Umbilical cord (tissue), 2 donors: Measurements from ENCODE around the gene LYRM9. TPM values are rescaled to one million over a fixed set of nuclear protein-coding genes. Genes with fewer than 3 reads are reported as not detected.
"Not testable (repeated sequence)": the region's sequence is repeated elsewhere in the genome, so short reads cannot be mapped to it uniquely, and the experiment has no call there.

ENCODE experiments used
- DNase-seq: peaks from one replicate; pipeline ENCODE4 v3.0.0-alpha.2; 2015; ENCODE audit warnings: low spot score
- total RNA-seq: library from RNA; depleted of rRNA; stranded (reverse); fragments of >200 nt; gene quantifications from one replicate; pipeline ENCODE4 v1.2.3, GENCODE V29; 2014; ENCODE audit warnings: low replicate concordance; ENCODE audit not compliant: insufficient read depth

LYRM9 gene
- total RNA-seq, 1 donor from 2014 or later = 24.8 TPM

DNA sequence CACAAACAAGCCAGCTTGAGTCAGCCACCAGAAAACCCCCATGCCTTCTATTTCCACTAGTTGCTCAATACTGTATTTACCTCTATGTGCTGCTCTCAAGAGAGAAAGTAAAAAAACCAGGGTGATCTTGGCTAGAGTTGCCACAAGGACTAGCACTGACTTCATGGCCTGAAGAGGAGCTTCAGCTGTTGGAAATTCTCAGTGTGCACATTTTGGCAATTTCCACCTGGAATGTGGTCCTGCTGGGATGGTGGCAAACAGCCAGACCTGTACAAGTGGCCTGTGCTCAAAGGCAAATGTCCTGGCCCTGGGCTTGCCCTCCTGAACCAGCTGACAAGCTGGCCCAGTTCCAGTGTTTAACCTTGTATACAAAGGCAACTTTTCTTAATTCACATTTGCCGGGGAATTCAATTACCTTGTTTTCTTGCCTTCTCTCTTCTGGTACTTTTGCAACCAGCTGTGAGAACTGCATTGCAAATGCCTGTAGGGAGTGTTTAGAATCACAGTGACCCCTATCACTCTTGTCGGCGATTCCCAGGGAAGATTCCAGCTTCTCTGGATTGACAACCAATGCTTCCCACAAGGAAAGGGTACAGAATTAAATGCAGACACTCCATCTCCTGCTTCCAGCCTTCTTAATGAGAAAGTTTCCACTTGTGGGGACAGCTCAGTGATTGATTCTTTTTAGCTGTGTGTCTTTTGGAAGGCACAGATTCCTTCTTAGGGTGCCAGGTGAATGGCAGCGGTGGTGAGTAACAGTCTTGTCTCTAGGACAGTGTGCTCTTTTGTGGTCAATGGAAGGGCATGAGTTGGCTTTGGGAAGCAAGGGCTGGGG, 53.4 kb downstream of the LYRM9 start:
- not testable (repeated sequence) for DNase-seq

DNA sequence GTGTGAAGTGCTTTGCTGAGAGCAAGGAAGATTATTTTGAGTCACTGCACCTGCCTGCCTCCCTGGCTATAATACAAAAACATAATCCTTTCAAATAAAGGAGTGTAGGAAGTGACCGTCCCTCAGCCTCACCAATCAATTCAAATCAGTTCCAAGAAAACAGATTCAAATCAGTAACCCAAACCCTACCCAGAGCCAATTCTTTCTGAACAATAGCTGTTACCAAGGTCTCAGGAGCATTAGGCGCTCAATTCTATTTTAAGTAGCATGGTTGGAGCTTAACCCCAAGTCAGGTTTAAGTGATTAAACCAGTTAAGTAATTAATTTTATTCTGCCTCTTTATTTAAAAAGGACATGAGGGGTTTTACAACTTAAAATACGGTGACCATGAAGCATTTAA, 54.6 kb downstream of the LYRM9 start:
- DNase-seq = not testable (repeated sequence)

- DNase-seq = not testable (repeated sequence)
Measured at GRCh38 chr17:27837769-27838168, 55.4 kb downstream of the LYRM9 start.

DNA sequence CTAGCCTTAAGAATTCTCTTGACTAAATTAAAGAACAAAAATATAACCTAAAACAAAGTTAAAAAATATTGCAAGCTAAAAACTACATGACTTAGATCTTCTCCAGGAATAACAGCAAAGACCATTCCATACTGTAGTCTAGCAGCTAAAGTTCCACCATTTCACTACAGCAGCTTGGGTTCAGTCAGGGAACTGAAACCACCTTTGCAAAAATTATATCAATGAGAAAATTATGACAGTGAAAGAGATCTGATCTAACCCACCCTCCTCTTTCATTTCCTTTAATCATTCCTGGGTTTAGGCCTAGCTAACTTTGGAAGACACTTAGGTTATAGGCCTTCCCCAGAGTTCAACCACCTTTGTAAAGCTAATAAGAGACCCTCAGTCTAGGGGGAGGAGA, 56.5 kb downstream of the LYRM9 start:
- no peak for DNase-seq

- no peak for DNase-seq
Measured at GRCh38 chr17:27834571-27834970, 58.6 kb downstream of the LYRM9 start.

GRCh38 chr17:27832831-27833230, 60.3 kb downstream of the LYRM9 start:
- DNase-seq = no peak

GRCh38 chr17:27829888-27830287, 63.3 kb downstream of the LYRM9 start:
- DNase-seq = not testable (repeated sequence)

DNA sequence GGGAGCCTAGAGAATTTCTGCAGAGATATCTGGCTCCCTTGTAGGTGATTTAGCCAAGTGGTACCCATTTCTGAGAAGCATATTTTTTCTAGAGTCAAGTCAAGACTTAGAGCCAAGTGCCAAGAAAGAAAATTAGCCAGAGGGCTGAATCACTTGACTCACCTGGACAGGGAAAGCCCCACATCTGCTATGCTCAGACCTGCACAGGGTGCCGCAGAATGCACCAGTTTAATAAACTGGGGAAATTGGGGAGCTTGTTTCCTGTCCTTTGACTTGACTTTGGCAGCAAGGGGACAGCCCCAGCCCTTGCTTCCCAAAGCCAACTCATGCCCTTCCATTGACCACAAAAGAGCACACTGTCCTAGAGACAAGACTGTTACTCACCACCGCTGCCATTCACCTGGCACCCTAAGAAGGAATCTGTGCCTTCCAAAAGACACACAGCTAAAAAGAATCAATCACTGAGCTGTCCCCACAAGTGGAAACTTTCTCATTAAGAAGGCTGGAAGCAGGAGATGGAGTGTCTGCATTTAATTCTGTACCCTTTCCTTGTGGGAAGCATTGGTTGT, 63.9 kb downstream of the LYRM9 start:
- not testable (repeated sequence) for DNase-seq

Other genes with a start within 250 kb of the LYRM9 start
- not detected for gene NOS2, start 92.8 kb downstream of the LYRM9 start, total RNA-seq
- gene NLK, start 149.3 kb upstream of the LYRM9 start, total RNA-seq = 20.9 TPM